ENCODE measurements around the gene RD3L. TPM values are rescaled to one million over a fixed set of nuclear protein-coding genes. Genes with fewer than 3 reads are reported as not detected.

The RD3L gene
- total and polyA plus RNA-seq, 2 of the 4 experiments (the other 2 are of a cell fraction) = not detected

DNA sequence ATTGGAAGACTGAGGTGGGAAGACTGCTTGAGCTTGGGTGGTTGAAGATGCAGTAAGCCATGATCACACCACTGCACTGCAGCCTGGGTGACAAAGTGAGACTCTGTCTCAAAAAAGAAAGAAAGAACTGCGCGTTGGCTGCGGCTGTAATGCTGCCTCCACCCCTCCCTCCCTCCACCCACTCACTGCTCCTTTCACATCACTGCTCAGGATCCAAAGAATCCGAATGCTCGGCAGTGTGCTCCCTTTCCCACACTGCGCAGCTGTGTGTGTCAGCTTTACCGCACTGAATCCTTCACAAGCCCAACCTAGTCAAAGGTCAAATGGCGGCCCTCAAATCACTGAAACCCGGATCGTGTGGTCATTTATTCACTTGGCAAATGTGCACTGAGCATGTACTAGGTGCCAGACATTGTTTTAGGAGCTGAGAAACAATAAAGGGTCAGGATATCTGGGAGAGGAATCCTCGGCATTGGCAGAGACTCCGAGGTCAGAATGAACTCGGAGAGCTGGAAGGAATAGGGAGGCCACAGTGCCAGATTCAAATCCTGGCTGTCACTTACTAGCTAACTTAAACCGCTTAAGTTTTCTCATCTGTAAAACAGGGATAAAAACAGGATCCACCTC, 25.6 kb downstream of the RD3L start:
- Histone ChIP-seq H4K20me1 (ENCODE audit: insufficient read depth, low read length) (peaks cover 30% of the 10 kb centered on the region), H3K23ac (ENCODE audit: low read depth, low read length) (no peak overlapping the region), H3K56ac (ENCODE audit: extremely low read depth, insufficient read depth, low read length) (no peak overlapping the region), H3K27me3 (ENCODE audit: control insufficient read depth, insufficient read depth, low read length) (no peaks in the 10 kb centered on the region), H3K4me2 (ENCODE audit: low read depth, low read length) (no peak overlapping the region), H3K4ac (ENCODE audit: low read depth, low read length) (no peak overlapping the region), H3K4me3 (ENCODE audit: insufficient read depth, low read depth, low read length) (no peak overlapping the region), H2AK9ac (replicated peaks; ENCODE audit: low read depth, low read length, poor library complexity) (no peak overlapping the region), H4K91ac (ENCODE audit: insufficient read depth, low read depth, low read length) (no peak overlapping the region), H3K9me3 (ENCODE audit: control insufficient read depth, insufficient read depth, low read length) (no peaks in the 10 kb centered on the region), H2BK120ac (ENCODE audit: low read depth, low read length) (no peak overlapping the region), H2BK5ac (ENCODE audit: low read depth, low read length, poor library complexity, severe bottlenecking) (no peak overlapping the region), H3K27ac (ENCODE audit: insufficient read depth, low read length) (no peak overlapping the region), H4K5ac (ENCODE audit: low read depth, low read length) (no peak overlapping the region), H2BK20ac (ENCODE audit: low read depth, low read length) (no peak overlapping the region), H3K14ac (replicated peaks; ENCODE audit: low read depth, low read length) (no peak overlapping the region), H3K9ac (ENCODE audit: low read depth, low read length) (no peak overlapping the region), H3K36me3 (ENCODE audit: control insufficient read depth, insufficient read depth, low read length) (peaks cover 18% of the 10 kb centered on the region), H2AFZ (replicated peaks; ENCODE audit: low read length, poor library complexity) (no peak overlapping the region), H3K9me1 (ENCODE audit: insufficient read depth, low read length) (no peaks in the 10 kb centered on the region), H4K8ac (ENCODE audit: low read depth in 2 of 2, low read length in 2 of 2) (no peak overlapping the region), H3K18ac (ENCODE audit: low read depth, low read length) (no peak overlapping the region), H3K4me1 (ENCODE audit: control insufficient read depth, insufficient read depth, low read length) (no peaks in the 10 kb centered on the region), H3K79me1 (ENCODE audit: low read depth in 1 of 2, low read length in 2 of 2) (peaks cover 19 to 37% of the 10 kb centered on the region in 2 experiments), H2AK5ac (ENCODE audit: low read depth, low read length) (no peak overlapping the region), H2BK15ac (ENCODE audit: low read depth, low read length) (no peak overlapping the region)
- 100% methylated on average over 3 of the region's 14 CpGs; no CpG with 5 or more reads in 1 of the 2 experiments for WGBS, 2 experiments (ENCODE audit: extremely low coverage in 2 of 2, insufficient read length in 1 of 2)
- in situ Hi-C loops (cut with MboI; ENCODE audit: low sequenced_read_pairs) (loop anchor here (10.0 kb wide), 1 partner anchor 342 kb away; no protein-coding TSS in a partner anchor), intact Hi-C loops (cut with micrococcal nuclease) (no loop called here), dilution Hi-C loops (cut with HindIII; ENCODE audit: low sequenced_read_pairs, unreplicated experiment) (no loop called here)
- BruUV-seq (replicated peaks) = no TSS peak
- ATAC-seq (ENCODE audit: low read depth) = no peak
- ChIA-PET CTCF (interaction anchor here (0.6 to 1.1 kb wide), 2 partner anchors 108 to 175 kb away, joined by 3 read pairs; no protein-coding TSS in a partner anchor), POLR2A (ENCODE audit: unreplicated experiment) (interaction anchor here (1.0 kb wide), 1 partner anchor 8 kb away, joined by 3 read pairs; no protein-coding TSS in a partner anchor)
- TF ChIP-seq BHLHE40 (IDR thresholded peaks at IDR 0.05; ENCODE audit: low read depth, low read length) (no peak), RAD21 (IDR thresholded peaks at IDR 0.05; ENCODE audit: low read length) (no peak), MAFK (IDR thresholded peaks at IDR 0.05; ENCODE audit: low read depth, low read length) (no peak), CHD1 (IDR thresholded peaks at IDR 0.05; ENCODE audit: low read depth, low read length) (no peak), POLR2A (IDR thresholded peaks at IDR 0.05; ENCODE audit: low read depth, low read length) (no peak), MXI1 (IDR thresholded peaks at IDR 0.05; ENCODE audit: borderline replicate concordance, low read depth, low read length) (no peak), RCOR1 (IDR thresholded peaks at IDR 0.05; ENCODE audit: insufficient replicate concordance, low read length) (no peak), MAZ (IDR thresholded peaks at IDR 0.05; ENCODE audit: borderline replicate concordance, low read depth, low read length) (no peak), FOS (IDR thresholded peaks at IDR 0.05; ENCODE audit: low read depth, low read length) (no peak), NFE2L2 (IDR thresholded peaks at IDR 0.05; ENCODE audit: low read depth, low read length) (no peak), CEBPB (IDR thresholded peaks at IDR 0.05; ENCODE audit: low read depth, low read length) (no peak), SMC3 (IDR thresholded peaks at IDR 0.05; ENCODE audit: low read depth, low read length) (no peak), RFX5 (IDR thresholded peaks at IDR 0.05; ENCODE audit: low read depth, low read length) (no peak)
- TF ChIP-seq, protein P1, sequence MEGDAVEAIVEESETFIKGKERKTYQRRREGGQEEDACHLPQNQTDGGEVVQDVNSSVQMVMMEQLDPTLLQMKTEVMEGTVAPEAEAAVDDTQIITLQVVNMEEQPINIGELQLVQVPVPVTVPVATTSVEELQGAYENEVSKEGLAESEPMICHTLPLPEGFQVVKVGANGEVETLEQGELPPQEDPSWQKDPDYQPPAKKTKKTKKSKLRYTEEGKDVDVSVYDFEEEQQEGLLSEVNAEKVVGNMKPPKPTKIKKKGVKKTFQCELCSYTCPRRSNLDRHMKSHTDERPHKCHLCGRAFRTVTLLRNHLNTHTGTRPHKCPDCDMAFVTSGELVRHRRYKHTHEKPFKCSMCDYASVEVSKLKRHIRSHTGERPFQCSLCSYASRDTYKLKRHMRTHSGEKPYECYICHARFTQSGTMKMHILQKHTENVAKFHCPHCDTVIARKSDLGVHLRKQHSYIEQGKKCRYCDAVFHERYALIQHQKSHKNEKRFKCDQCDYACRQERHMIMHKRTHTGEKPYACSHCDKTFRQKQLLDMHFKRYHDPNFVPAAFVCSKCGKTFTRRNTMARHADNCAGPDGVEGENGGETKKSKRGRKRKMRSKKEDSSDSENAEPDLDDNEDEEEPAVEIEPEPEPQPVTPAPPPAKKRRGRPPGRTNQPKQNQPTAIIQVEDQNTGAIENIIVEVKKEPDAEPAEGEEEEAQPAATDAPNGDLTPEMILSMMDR (conservative IDR thresholded peaks at IDR 0.05; ENCODE audit: low read depth, low read length) = no peak
- TF ChIP-seq, protein P2, sequence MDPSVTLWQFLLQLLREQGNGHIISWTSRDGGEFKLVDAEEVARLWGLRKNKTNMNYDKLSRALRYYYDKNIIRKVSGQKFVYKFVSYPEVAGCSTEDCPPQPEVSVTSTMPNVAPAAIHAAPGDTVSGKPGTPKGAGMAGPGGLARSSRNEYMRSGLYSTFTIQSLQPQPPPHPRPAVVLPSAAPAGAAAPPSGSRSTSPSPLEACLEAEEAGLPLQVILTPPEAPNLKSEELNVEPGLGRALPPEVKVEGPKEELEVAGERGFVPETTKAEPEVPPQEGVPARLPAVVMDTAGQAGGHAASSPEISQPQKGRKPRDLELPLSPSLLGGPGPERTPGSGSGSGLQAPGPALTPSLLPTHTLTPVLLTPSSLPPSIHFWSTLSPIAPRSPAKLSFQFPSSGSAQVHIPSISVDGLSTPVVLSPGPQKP (IDR thresholded peaks at IDR 0.05; ENCODE audit: borderline replicate concordance, low read depth, low read length) = no peak
- TF ChIP-seq, protein P3, sequence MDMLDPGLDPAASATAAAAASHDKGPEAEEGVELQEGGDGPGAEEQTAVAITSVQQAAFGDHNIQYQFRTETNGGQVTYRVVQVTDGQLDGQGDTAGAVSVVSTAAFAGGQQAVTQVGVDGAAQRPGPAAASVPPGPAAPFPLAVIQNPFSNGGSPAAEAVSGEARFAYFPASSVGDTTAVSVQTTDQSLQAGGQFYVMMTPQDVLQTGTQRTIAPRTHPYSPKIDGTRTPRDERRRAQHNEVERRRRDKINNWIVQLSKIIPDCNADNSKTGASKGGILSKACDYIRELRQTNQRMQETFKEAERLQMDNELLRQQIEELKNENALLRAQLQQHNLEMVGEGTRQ (IDR thresholded peaks at IDR 0.05; ENCODE audit: low read depth, low read length) = no peak
- DNase-seq = no peak
